Globus pallidus (tissue), 1 donor: Measurements from ENCODE around the gene PSORS1C1.

ENCODE experiments used
- DNase-seq: peaks from one replicate; pipeline ENCODE4 v3.0.0-alpha.2; 2015; ENCODE audit warnings: low spot score

PSORS1C1 gene

GRCh38 chr6:31096215-31096614, 18.4 kb upstream of the PSORS1C1 start:
- no peak for DNase-seq

GRCh38 chr6:31096656-31097055, 17.9 kb upstream of the PSORS1C1 start:
- DNase-seq = no peak

- DNase-seq = no peak
These were observed 16.1 kb upstream of the PSORS1C1 start for GRCh38 chr6:31098449-31098938.

GRCh38 chr6:31103136-31103535, 11.5 kb upstream of the PSORS1C1 start:
- DNase-seq = no peak

- no peak for DNase-seq
These were observed 7.5 kb upstream of the PSORS1C1 start for GRCh38 chr6:31107052-31107451.

DNA sequence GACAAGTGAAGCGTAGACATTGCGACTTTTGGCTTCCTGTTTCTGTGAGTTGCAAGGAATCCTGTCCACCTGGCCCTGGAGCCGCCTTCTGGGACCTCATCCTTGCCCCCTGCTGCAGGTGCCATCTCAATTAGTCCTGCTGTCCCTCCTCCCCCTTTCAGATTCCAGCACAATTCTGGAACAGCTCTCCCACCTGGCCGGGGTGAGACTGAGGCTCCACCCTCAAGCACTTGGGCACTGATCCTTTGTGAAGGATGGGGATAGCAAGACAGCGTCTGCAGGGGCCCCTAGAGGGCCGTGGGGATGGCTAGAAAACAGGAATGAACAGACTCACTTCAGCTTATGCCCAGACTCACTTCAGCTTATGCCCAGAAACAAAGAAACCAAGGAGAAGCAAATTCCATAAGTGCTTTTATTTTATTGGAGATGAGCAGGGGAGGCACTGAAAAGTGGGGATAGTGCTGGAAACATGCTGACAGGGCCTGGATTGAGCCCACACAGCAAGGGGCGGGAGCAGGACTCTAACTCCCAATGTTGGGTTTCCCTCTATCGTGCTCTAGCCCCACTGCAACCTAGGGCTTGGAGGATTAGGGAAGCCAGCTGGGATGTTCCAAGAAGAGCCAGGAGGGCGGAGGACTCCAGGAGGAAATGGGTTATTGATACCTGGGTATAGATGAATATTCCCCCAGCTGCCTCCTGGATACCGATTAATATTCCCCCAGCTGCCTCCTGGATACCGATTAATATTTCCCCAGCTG, 3.6 kb upstream of the PSORS1C1 start:
- no peak for DNase-seq

- no peak for DNase-seq
These were observed 2.9 kb upstream of the PSORS1C1 start for GRCh38 chr6:31111712-31112111.

GRCh38 chr6:31112478-31112877, 2.1 kb upstream of the PSORS1C1 start, which contains the start of gene C6orf15:
C6orf15 (minus strand) TSS chr6:31112575; CDS start chr6:31112555, 20 bp downstream.
- DNase-seq = no peak

DNA sequence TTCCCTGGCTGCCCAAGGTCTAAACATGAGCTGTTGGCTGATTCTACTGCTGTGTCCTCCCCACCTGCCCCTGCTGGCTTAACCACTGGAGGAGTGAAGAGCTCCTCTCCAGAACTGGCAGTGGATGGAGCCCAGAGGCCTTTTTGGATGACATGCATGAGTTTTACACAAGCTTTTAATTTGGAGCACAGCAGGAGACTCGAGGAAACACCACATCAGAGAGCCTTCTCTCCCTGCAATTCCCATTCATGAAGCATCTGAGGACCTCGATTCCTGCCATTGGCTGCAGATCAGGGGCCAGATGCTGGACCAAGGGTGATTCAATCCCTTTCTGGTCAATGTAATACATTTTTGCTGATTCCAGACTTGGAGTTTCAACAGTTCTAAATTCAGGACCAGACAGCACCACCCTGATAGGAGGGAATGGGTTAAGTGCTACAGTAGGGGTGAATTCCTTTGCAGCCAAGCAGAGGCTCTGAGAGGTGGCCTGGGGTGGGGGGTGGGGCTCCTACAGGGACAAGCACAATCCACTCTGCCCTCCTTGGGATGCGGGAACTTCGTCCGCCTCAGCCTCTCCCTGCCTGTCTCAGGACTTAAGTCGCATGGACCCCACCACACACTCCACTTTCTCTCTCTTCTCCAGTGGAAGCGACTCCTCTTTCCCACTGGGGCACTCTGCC, 599 bp upstream of the PSORS1C1 start:
- no peak for DNase-seq

- peak; percentile 68 for DNase-seq
These were observed 610 bp downstream of the PSORS1C1 start for GRCh38 chr6:31114970-31115849.

- DNase-seq = no peak
These were observed 1.5 kb downstream of the PSORS1C1 start for GRCh38 chr6:31115941-31116560.

GRCh38 chr6:31116661-31117385, 2.2 kb downstream of the PSORS1C1 start:
- DNase-seq = no peak

DNA sequence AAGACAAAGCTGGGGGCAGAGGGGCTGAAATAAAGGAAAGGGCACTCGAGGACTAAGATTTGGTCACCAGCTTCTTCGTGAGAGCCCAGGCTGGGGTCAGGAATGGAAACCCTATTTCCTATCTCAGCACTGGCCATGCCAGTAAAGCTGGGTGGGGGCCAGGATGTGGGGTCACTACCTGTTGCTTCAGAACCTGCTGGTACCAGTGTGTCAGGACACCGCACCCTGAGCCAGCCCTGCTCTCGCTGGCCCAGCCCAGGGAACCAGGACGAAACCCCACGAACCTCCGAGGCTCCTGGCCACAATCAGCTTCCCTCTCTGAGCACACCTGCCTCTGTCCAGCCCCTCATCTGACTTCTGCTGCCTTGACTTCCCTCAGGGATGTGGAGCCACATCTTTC, 3.6 kb downstream of the PSORS1C1 start:
- DNase-seq = no peak

- DNase-seq = no peak
These were observed 5.7 kb downstream of the PSORS1C1 start, which contains the start of gene CDSN for GRCh38 chr6:31120151-31120915. CDSN (minus strand) TSS chr6:31120446; CDS start chr6:31120419, 27 bp downstream.

DNA sequence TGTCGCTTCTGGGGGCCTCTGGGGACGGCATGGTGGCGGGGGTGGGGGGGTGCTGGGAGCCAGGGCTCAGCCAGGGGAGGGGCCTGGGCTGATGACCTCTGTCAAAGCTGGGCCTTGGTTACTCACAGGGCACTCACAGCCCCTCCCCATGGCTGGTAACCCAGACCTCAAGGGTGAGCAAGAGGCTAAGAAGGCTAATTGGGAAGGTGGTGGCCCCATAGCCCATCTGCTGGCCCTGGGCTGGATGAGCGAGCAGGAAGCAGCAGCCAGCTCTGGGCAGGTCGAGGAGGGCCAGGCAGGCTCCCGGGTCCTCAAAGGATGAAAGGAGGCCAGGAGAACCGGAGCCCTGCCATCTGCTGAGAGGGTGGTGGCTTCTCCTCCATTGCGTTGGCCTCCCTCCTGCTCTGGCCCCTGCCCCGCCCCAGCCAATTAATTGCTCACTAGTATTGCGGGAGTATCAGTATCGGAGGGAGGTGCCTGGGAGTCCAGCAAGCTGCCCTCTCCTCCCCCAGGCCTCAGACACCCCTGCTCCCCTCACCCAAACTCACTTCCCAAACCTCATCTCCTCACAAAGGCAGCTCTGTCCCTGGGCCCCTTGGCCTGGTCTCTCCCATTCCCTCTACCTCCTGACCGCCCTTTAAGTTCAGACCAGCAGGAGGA, 6.7 kb downstream of the PSORS1C1 start:
- DNase-seq = no peak

DNA sequence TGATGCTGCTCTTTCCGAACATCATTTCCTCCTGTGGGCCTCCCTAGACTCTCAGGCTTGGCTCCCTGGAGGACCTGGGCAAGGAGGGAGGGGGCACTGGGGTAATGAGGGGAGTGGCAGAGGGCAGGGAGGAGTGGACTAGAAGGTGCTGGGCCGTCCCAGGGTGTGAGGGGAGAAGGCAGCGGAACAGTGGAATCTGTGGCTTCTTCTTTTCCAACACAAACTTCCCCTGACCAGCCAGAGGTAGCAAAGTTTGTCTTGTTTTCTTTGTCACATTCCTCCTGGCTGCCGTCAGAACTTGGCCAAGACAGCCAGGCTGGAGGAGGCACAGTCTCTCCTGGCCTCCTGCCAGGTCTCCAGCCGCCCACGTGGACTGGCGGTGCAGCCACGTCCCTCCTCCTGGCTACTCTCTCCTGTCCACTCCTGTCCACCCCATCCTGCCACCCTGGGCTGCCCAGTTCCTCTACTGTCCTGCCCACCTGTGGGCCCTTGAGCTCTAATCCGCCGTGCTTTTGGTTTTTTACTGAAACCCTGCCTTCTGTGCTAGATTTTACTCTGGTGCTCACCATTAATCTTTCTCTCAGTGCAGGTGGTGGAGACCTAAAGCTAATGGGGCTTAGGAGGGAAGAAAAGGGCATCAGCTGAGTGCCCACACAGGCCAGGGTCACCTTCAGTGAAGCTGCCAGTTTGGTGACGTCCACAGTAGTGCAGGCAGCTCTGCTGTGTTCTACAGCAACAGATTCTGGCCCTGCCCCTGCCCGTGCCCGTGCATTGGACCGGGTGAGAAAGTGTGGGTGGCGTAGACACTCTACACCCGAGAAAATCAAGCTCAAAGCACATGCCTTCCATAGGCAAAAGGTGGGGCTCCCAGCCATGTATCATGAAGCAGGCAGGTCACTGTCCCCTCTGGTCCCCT, 8.4 kb downstream of the PSORS1C1 start:
- DNase-seq = no peak

DNA sequence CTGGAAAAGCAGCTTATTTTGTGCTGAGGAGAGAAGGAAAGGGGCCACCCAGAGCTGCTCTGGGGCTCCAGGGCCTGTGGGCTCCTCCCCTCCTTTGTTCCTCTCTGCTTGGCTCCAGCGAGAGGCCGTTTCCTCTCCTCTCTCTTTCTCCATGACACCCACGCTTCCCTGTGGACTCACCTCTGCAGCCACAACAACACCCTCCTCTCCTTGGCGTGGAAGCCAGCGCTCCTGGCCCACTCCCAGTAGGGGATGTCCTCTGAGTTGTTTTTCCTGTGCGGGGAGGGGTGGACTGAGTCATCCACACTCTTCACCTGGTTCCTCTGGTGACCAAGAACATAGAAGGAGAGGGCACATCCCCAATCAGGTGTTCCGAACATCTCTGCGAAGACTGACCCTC, 10.6 kb downstream of the PSORS1C1 start:
- DNase-seq = no peak

DNA sequence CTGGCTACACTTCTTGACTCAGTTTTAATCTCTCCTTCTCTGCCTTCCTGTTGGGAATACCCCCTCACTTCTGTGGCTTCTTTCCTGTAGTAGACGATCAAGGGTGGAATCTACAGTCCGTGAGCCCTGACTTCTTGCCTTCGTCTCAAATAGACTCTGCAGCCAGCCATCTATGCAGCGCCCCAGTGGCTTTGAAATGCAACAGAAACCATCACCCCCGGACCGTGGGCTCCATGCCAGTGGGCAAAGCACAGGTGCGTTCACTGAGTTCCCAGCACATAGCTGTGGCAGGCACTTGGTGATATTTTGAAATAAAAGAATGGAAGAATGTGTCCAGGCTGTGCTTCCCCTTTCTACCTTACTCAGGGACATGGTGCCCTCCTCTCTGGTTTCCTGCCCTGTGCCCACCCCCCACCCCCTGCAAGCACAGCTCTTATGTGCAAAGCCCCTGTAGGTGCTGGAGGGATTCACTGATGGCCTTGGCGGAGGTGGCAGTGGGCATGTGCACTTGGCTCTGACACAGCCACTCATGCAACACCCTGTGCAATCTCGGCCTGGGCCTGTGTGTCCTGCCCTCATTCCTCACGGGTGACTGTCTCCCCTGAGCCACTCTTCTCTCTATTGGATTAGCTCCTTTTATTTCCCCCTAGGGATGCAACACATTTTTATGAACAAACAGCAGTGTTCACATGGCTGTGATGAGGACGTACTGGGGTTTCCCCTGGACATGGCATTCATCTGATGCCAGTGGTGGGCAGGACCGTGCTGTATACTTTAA, 11.2 kb downstream of the PSORS1C1 start:
- no peak for DNase-seq
